Measurements from ENCODE around the gene RNF130.

DNA sequence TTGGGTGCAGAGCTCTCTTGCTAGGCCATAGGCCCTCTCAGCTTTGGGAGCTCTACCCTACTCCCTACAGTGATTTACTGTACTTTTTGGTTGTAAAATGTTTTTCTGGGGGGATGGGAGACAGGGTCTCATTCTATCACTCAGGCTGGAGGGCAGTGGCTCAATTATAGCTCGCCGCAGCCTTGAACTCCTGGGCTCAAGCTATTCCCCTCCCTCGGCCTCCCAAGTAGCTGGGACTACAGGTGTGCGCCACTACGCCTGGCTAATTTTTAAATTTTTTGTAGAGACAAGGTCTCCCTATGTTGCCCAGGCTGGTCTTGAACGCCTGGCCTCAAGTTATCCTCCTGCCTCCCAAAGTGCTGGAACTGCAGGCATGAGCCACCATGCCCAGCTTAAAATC is 21.7 kb upstream of the RNF130 start:
- TF ChIP-seq CTCF (IDR thresholded peaks at IDR 0.05) (no peak), POLR2A (IDR thresholded peaks at IDR 0.05) (no peak)

Data from lower leg skin (tissue), 3 donors.